Measurements from ENCODE around the gene KIAA1755.

KIAA1755 gene

GRCh38 chr20:38165089-38165965 lies 95.2 kb downstream of the KIAA1755 start, which contains the start of gene TGM2:
TSS of gene TGM2 (minus strand) at chr20:38165270. CDS start at chr20:38165198, 72 bp downstream.
- no peak for DNase-seq (ENCODE audit: low read depth in 2 of 2)

DNA sequence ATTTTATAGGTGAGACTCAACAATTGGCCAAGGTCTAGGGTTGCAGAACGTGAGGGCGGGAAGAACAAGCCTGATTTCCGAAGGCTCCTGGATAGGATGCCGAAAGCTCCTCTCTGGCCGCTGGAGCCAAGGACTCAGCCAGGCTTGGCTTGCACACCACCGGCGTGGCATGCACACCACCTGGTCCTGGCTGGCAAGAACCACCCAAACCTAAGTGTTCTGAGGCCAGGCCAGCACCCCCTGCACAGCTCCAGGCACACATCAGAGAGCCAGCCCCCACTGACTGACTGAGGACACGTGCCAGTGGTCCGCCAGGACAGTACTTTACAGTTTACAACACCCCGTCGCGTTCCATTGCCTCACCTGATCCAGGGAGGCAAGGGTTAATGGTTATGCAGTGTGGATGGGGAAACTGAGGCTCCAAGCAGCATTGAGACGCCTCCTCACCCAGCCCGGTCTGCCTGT lies 95.9 kb downstream of the KIAA1755 start:
- no peak for DNase-seq (ENCODE audit: low read depth in 2 of 2)

DNA sequence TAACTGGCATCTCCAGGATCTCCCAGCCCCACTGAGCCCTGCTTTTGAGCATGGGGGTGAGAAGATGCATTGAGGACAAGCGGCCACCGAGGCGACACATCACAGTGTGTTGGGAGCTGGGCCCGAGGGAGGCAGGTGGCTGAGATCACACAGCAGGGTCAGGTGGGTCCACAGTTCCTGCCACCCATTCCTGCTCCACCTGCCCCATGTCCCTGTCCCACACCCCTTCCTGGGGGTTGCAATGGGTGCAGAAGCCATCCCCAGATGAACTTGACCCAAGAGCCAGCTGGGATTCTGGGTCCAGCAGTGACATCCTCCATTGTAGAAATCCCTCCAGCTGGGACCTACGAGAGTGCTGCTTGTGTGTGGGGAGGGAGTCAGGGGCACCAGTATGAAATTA lies 96.5 kb downstream of the KIAA1755 start:
- no peak for DNase-seq (ENCODE audit: low read depth in 2 of 2)

- DNase-seq (ENCODE audit: low read depth in 2 of 2), result no peak
These were observed 97.4 kb downstream of the KIAA1755 start for GRCh38 chr20:38162878-38163875.

DNA sequence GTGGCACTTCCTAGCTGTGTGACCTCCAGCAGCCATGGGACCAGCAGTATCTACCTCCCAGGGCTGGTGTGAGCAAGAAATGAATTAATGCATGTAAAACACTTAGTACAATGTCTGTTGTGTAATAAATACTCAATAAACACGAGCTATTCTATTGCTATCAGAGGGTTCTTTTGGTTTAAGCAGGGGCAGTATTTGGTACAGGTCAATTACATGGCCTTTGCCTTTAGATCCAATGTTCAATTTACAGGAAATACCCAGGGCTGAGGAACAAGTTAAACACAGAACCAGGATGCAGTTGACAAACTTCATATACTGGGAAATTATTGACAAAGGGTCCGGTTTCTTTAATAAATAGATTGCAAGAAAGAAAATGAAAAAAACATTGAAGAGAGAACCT lies 98.4 kb downstream of the KIAA1755 start:
- DNase-seq (ENCODE audit: low read depth in 2 of 2), result no peak

DNA sequence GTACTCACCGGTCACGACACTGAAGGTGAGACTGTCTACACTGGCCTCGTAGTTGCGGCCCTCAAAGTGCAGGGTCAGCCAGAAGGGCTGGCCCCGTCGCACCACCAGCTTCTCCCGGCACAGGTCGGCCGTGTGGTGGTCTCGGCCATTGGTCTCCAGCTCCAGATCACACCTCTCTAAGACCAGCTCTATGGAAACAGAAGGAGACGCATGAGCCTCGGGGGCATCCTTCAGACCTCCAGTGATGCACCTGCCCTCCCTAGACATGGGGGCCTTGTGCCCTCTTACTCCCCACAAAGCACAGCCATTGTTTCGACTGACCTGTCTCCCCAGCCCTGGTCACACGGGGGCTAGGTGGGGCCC lies 99.1 kb downstream of the KIAA1755 start:
- no peak for DNase-seq (ENCODE audit: low read depth in 2 of 2)

Data from stimulated activated CD8-positive, alpha-beta memory T cell treated with anti-CD3 and anti-CD28 coated beads, Interleukin-7, amount 100 ng/mL, for 1 hour (primary cell).